HFF-Myc (cell line): ENCODE results near the gene CHST3.
"Not testable (repeated sequence)": the region's sequence is repeated elsewhere in the genome, so short reads cannot be mapped to it uniquely, and the experiment has no call there.

Source experiments
- DNase-seq: peaks from one replicate; pipeline ENCODE4 v3.0.0-alpha.2; 2011; ENCODE audit warnings: low read depth; ENCODE audit errors: extremely low read depth
- H3K4me3 ChIP-seq: replicated peaks from 2 replicates; pipeline ENCODE4 v1.5.1; 2011; ENCODE audit warnings: low read depth, mild to moderate bottlenecking, control low read depth, low read length
- CTCF ChIP-seq: IDR thresholded peaks from 2 replicates; pipeline ENCODE4 v1.5.1; 2012; ENCODE audit warnings: mild to moderate bottlenecking, low read depth, low read length, control low read depth; ENCODE audit errors: missing control alignments

Gene CHST3

GRCh38 chr10:71972746-71973695 lies 8.8 kb downstream of the CHST3 start:
- TF ChIP-seq CTCF: no peak
- no peak for DNase-seq
- H3K4me3 ChIP-seq: no peak overlapping the region

- TF ChIP-seq CTCF: no peak
- no peak overlapping the region for H3K4me3 ChIP-seq
- no peak for DNase-seq
Measured at GRCh38 chr10:71973777-71974488, 9.7 kb downstream of the CHST3 start.

GRCh38 chr10:71974489-71975021 lies 10.4 kb downstream of the CHST3 start:
- DNase-seq: no peak
- no peak overlapping the region for H3K4me3 ChIP-seq
- TF ChIP-seq CTCF: no peak

- H3K4me3 ChIP-seq: no peak overlapping the region
- no peak for DNase-seq
- TF ChIP-seq CTCF: no peak
Measured at GRCh38 chr10:71975087-71975870, 11.1 kb downstream of the CHST3 start.

GRCh38 chr10:71975871-71976725 lies 11.9 kb downstream of the CHST3 start:
- TF ChIP-seq CTCF: no peak
- no peak for DNase-seq
- H3K4me3 ChIP-seq: no peak overlapping the region

- not testable (repeated sequence) for DNase-seq, H3K4me3 ChIP-seq
Measured at GRCh38 chr10:71977614-71977903, 13.4 kb downstream of the CHST3 start.
